Heart left ventricle (tissue), 13 donors: ENCODE measurements around the gene GAS2L2.

ENCODE experiments used
- POLR2A ChIP-seq, 2 donors: fragments of 450-650 bp; IDR thresholded peaks; one replicate each; pipeline ENCODE4 v1.6.1; 2017; ENCODE audit warnings: antibody characterized with exemption in 2 of 2, mild to moderate bottlenecking in 2 of 2, moderate library complexity in 2 of 2
- TF ChIP-seq, protein P1 (sequence below), 12 donors: fragments of 200-600 bp; sonication (generic) in 4 of 12; IDR thresholded peaks; one replicate each; pipeline versions ENCODE4 v1.5.0 to v1.8.0; 2018 to 2022; ENCODE audit warnings: antibody characterized with exemption in 12 of 12, mild to moderate bottlenecking in 5 of 12
- donor health status: ischemic (EF 13 %, LVEDD 7.1; RV severe dilation, severe dysfunction).
- donor health status: DM: no; HTN: yes; CAD: no.
- donor health status: DM: no; HTN: no; CAD: no.
- donor health status: ischemic (EF 25% LVEDD 6.9; RV normal size, moderate dysfunction).
- donor health status: ischemic (EF 25% LVEDD 5.7; RV mildly dilated, moderate dysfunction).
- donor health status: ischemic (EF 35%, LVEDD 5.7; RV mildly dilated, moderate dysfunction).
- donor health status: nonischemic (EF 11% LVEDD 7.7; RV severe dilation, severe dysfunction).
- donor health status: DM: yes; HTN: yes; CAD: no.
- donor health status: PGD.
- donor health status: ischemic (EF 29% LVEDD 5.4; RV normal size, mild dysfunction).
- donor health status: nonischemic (EF 23%, LVEDD 6.1; RV moderate dilation, normal function).

DNA sequence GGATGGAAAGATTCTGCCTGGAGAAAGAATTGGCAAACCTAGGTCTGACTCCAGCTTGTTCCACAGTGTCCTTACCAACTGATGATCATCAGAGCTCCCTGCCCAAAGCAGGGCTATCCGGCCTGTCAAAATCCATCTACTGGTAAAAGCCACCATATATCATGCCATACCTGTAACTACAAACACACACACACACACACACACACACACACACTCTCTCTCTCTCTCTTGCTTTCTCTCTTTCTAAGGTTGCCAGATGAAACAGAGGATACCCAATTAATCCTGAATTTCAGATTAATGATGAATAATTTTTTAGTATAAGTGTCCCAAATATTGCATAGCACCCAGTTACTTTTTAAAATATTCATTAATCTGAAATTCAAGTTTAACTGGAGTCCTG is 43.9 kb upstream of the GAS2L2 start:
- TF ChIP-seq POLR2A (IDR thresholded peaks at IDR 0.05), result no peak
- TF ChIP-seq, protein P1, sequence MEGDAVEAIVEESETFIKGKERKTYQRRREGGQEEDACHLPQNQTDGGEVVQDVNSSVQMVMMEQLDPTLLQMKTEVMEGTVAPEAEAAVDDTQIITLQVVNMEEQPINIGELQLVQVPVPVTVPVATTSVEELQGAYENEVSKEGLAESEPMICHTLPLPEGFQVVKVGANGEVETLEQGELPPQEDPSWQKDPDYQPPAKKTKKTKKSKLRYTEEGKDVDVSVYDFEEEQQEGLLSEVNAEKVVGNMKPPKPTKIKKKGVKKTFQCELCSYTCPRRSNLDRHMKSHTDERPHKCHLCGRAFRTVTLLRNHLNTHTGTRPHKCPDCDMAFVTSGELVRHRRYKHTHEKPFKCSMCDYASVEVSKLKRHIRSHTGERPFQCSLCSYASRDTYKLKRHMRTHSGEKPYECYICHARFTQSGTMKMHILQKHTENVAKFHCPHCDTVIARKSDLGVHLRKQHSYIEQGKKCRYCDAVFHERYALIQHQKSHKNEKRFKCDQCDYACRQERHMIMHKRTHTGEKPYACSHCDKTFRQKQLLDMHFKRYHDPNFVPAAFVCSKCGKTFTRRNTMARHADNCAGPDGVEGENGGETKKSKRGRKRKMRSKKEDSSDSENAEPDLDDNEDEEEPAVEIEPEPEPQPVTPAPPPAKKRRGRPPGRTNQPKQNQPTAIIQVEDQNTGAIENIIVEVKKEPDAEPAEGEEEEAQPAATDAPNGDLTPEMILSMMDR (IDR thresholded peaks at IDR 0.05), result no peak
